Astrocyte (in vitro differentiated cells and primary cell): Measurements from ENCODE around the gene LARGE1. TPM values are rescaled to one million over a fixed set of nuclear protein-coding genes. Genes with fewer than 3 reads are reported as not detected.

Experiments
- DNase-seq: peaks from one replicate; pipeline ENCODE4 v3.0.0-alpha.2; 2010; ENCODE audit warnings: low read depth
- FAIRE-seq: peaks from 2 replicates; lab custom pipeline; 2011; peaks lifted over from hg19 to GRCh38; lab: Jason Lieb, UNC
- H2AFZ ChIP-seq: 2 replicates; pipeline ENCODE4 v1.6.0; 2012; ENCODE audit warnings: low read depth, low read length, inconsistent platforms
- H3K27ac ChIP-seq: 2 replicates; pipeline ENCODE4 v1.5.1; 2011; ENCODE audit warnings: low read depth, low read length, inconsistent platforms
- H3K27me3 ChIP-seq: 2 replicates; pipeline ENCODE4 v1.6.0; 2011; ENCODE audit warnings: low read length, inconsistent platforms; ENCODE audit not compliant: insufficient read depth
- H3K36me3 ChIP-seq: 2 replicates; pipeline ENCODE4 v1.5.1; 2011; ENCODE audit warnings: low read length, inconsistent platforms; ENCODE audit not compliant: insufficient read depth
- H3K4me1 ChIP-seq: 2 replicates; pipeline ENCODE4 v1.5.1; 2011; ENCODE audit warnings: low read length, inconsistent platforms; ENCODE audit not compliant: insufficient read depth
- H3K4me2 ChIP-seq: 2 replicates; pipeline ENCODE4 v1.6.0; 2012; ENCODE audit warnings: low read length, inconsistent platforms
- H3K4me3 ChIP-seq: 2 replicates; pipeline ENCODE4 v1.5.1; 2011; ENCODE audit warnings: low read depth, mild to moderate bottlenecking, low read length, inconsistent platforms; ENCODE audit not compliant: insufficient read depth
- H3K79me2 ChIP-seq: 2 replicates; pipeline ENCODE4 v1.6.0; 2012; ENCODE audit warnings: mild to moderate bottlenecking, low read length, inconsistent platforms; ENCODE audit not compliant: insufficient read depth
- H3K9ac ChIP-seq: 2 replicates; pipeline ENCODE4 v1.6.0; 2012; ENCODE audit warnings: mild to moderate bottlenecking, low read length, inconsistent platforms
- H3K9me3 ChIP-seq: 2 replicates; pipeline ENCODE4 v1.5.1; 2012; ENCODE audit warnings: low read depth, mild to moderate bottlenecking, low read length, inconsistent platforms; ENCODE audit not compliant: insufficient read depth
- H4K20me1 ChIP-seq: 2 replicates; pipeline ENCODE4 v1.6.0; 2012; ENCODE audit warnings: low read length, inconsistent platforms; ENCODE audit not compliant: insufficient read depth
- H3K27ac Mint-ChIP-seq: one replicate; pipeline ENCODE4 v1.8.0; 2021; ENCODE audit warnings: mild to moderate bottlenecking, mixed read lengths; ENCODE audit not compliant: unreplicated experiment
- H3K27me3 Mint-ChIP-seq: one replicate; pipeline ENCODE4 v1.8.0; 2021; ENCODE audit warnings: low read depth, mixed read lengths; ENCODE audit not compliant: unreplicated experiment
- H3K36me3 Mint-ChIP-seq: one replicate; pipeline ENCODE4 v1.8.0; 2021; ENCODE audit warnings: low read depth, mixed read lengths; ENCODE audit not compliant: unreplicated experiment
- H3K4me1 Mint-ChIP-seq: one replicate; pipeline ENCODE4 v1.8.0; 2021; ENCODE audit warnings: low read depth, mixed read lengths; ENCODE audit not compliant: unreplicated experiment
- H3K4me3 Mint-ChIP-seq: one replicate; pipeline ENCODE4 v1.8.0; 2021; ENCODE audit warnings: mild to moderate bottlenecking, moderate library complexity, mixed read lengths; ENCODE audit not compliant: unreplicated experiment
- H3K9me3 Mint-ChIP-seq: one replicate; pipeline ENCODE4 v1.8.0; 2021; ENCODE audit warnings: mild to moderate bottlenecking, mixed read lengths; ENCODE audit not compliant: unreplicated experiment
- CTCF ChIP-seq: IDR thresholded peaks from 2 replicates; pipeline ENCODE4 v1.5.1; 2011; ENCODE audit warnings: low read depth, mild to moderate bottlenecking, inconsistent platforms, low read length, moderate library complexity; ENCODE audit not compliant: insufficient read depth
- EZH2 ChIP-seq: IDR thresholded peaks from 2 replicates; pipeline ENCODE4 v1.6.1; 2012; ENCODE audit warnings: mild to moderate bottlenecking, low read length, inconsistent platforms; ENCODE audit not compliant: insufficient read depth
- total RNA-seq: library from RNA; stranded (reverse); gene quantifications from 2 replicates; pipeline ENCODE4 v1.2.1, GENCODE V29; 2021

The LARGE1 gene
- total RNA-seq, 1 donor from 2014 or later, result 92.6 TPM

GRCh38 chr22:33669746-33670145 is 250.5 kb downstream of the LARGE1 start:
- TF ChIP-seq EZH2, result no peak
- TF ChIP-seq CTCF, result no peak
- DNase-seq, result no peak
- no peak for FAIRE-seq
- Mint-ChIP-seq H3K27ac (no peak overlapping the region), H3K4me3 (no peak overlapping the region), H3K9me3 (no peaks in the 10 kb centered on the region), H3K27me3 (no peaks in the 10 kb centered on the region), H3K36me3 (no peaks in the 10 kb centered on the region), H3K4me1 (peaks cover 9% of the 10 kb centered on the region)
- Histone ChIP-seq H3K4me1 (no peaks in the 10 kb centered on the region), H3K4me3 (no peak overlapping the region), H3K4me2 (no peak overlapping the region), H3K36me3 (no peaks in the 10 kb centered on the region), H3K27ac (no peak overlapping the region), H3K27me3 (no peaks in the 10 kb centered on the region), H2AFZ (no peak overlapping the region), H4K20me1 (peaks cover 22% of the 10 kb centered on the region), H3K9ac (no peak overlapping the region), H3K9me3 (no peaks in the 10 kb centered on the region), H3K79me2 (no peaks in the 10 kb centered on the region)

GRCh38 chr22:33666961-33667619 is 253.2 kb downstream of the LARGE1 start:
- Histone ChIP-seq H3K9ac (no peak overlapping the region), H3K4me1 (no peaks in the 10 kb centered on the region), H3K27me3 (no peaks in the 10 kb centered on the region), H3K4me3 (no peak overlapping the region), H2AFZ (no peak overlapping the region), H3K36me3 (no peaks in the 10 kb centered on the region), H3K4me2 (no peak overlapping the region), H3K9me3 (no peaks in the 10 kb centered on the region), H3K27ac (no peak overlapping the region), H3K79me2 (no peaks in the 10 kb centered on the region), H4K20me1 (peaks cover 18% of the 10 kb centered on the region)
- Mint-ChIP-seq H3K27ac (no peak overlapping the region), H3K9me3 (no peaks in the 10 kb centered on the region), H3K4me1 (peaks cover 5% of the 10 kb centered on the region), H3K4me3 (no peak overlapping the region), H3K27me3 (no peaks in the 10 kb centered on the region), H3K36me3 (no peaks in the 10 kb centered on the region)
- no peak for FAIRE-seq
- TF ChIP-seq EZH2 (no peak), CTCF (no peak)
- DNase-seq, result no peak

GRCh38 chr22:33666279-33666960 is 253.9 kb downstream of the LARGE1 start:
- Histone ChIP-seq H3K27ac (no peak overlapping the region), H3K4me1 (no peaks in the 10 kb centered on the region), H2AFZ (no peak overlapping the region), H3K4me3 (no peak overlapping the region), H3K9me3 (no peaks in the 10 kb centered on the region), H3K9ac (no peak overlapping the region), H3K4me2 (no peak overlapping the region), H3K36me3 (no peaks in the 10 kb centered on the region), H3K79me2 (no peaks in the 10 kb centered on the region), H4K20me1 (peaks cover 13% of the 10 kb centered on the region), H3K27me3 (no peaks in the 10 kb centered on the region)
- FAIRE-seq, result no peak
- no peak for DNase-seq
- Mint-ChIP-seq H3K4me3 (no peak overlapping the region), H3K27me3 (no peaks in the 10 kb centered on the region), H3K27ac (no peak overlapping the region), H3K4me1 (peaks cover 2% of the 10 kb centered on the region), H3K36me3 (no peaks in the 10 kb centered on the region), H3K9me3 (no peaks in the 10 kb centered on the region)
- TF ChIP-seq CTCF, result no peak
- TF ChIP-seq EZH2, result no peak
